ENCODE measurements around the gene CHN1.

CHN1 gene

DNA sequence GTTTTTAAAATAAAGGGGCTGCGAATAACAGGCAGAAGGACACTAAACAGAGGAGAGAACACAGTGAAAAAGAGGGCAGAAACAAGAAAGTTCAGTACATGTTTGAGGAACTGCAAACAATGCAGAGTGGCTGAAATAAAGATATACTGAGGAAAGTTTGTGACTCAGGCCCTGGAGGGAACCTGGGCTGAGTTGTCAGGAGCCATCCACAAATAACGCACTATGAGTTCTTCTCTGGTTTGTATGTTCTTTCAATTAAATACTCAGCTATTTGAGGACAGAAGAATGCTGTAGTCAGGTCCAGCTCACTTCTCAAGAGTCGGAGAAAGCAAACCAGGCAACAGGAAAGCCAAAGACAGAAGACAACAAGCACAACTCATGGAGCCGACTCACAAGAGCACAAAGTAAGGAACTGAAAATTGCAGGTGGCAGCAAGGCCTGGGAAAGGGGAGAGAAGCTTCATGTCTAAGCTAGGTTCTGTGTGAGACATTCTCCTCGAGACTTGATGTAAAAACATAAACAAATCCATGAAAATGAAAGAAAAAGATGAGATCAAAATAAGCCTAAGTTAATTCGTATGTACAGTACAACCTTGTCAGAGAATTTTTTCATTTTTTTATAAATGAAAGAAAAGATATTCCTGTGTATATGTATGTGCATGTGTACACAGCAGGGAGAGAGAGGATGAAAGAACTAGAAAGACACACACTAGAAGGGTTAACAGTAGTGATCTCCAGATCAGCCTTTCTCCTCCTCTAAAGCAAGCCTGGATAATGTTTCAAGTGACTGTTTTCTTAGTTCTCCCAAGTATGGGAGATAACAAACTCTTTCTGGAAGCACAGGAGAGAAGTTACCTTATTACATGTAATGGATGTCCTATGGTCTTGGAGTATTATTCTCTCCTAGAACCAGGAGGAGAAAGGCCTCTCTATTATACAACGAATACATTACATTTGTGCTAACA, 41.5 kb downstream of the CHN1 start:
- no peak for DNase-seq (ENCODE audit: extremely low spot score)
- ChIA-PET POLR2A (no interaction called here), CTCF (no interaction called here)
- no peak for TF ChIP-seq SP1 (IDR thresholded peaks at IDR 0.05)
- TF ChIP-seq ELF4 (IDR thresholded peaks at IDR 0.05), result no peak
- TF ChIP-seq FOXK2 (IDR thresholded peaks at IDR 0.05), result no peak
- no peak for TF ChIP-seq ARNT (IDR thresholded peaks at IDR 0.05)
- TF ChIP-seq TARDBP (IDR thresholded peaks at IDR 0.05), result no peak
- no peak for TF ChIP-seq ZNF384 (IDR thresholded peaks at IDR 0.05)
- TF ChIP-seq L3MBTL2 (conservative IDR thresholded peaks at IDR 0.05), result no peak
- TF ChIP-seq PKNOX1 (IDR thresholded peaks at IDR 0.05), result no peak

DNA sequence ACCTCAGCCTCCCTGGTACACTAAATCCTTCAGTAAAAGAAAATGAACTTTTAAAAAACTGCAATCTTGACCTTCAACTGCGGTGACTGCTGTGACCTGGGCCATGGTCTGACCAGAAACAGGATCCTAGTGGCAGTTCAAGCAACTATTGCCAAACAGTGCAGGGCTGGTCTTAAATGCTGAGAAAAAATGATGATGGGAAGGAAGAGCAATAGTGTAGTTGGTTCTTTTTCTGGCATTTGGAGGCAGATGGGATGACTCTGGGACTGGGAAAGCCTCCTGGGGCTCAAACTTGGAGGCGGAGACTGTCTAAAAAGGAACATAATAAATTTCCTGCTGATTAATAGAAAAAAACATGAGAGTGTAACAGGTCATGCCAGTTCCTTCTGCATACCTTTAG, 45.4 kb downstream of the CHN1 start:
- no peak for TF ChIP-seq HDGF (IDR thresholded peaks at IDR 0.05; ENCODE audit: borderline replicate concordance)
- no peak for TF ChIP-seq FOXK2 (IDR thresholded peaks at IDR 0.05)
- no peak for TF ChIP-seq ELF4 (IDR thresholded peaks at IDR 0.05)
- no peak for TF ChIP-seq FOXA1 (IDR thresholded peaks at IDR 0.05)
- TF ChIP-seq CTBP1 (IDR thresholded peaks at IDR 0.05; ENCODE audit: borderline replicate concordance), result no peak
- ChIA-PET CTCF (no interaction called here), POLR2A (no interaction called here)
- no peak for DNase-seq (ENCODE audit: extremely low spot score)

- ChIA-PET POLR2A (no interaction called here), CTCF (no interaction called here)
- TF ChIP-seq LEF1 (IDR thresholded peaks at IDR 0.05; ENCODE audit: borderline replicate concordance) (no peak), BHLHE40 (IDR thresholded peaks at IDR 0.05; ENCODE audit: borderline replicate concordance) (no peak), PKNOX1 (IDR thresholded peaks at IDR 0.05) (no peak), TARDBP (IDR thresholded peaks at IDR 0.05) (no peak), NFRKB (IDR thresholded peaks at IDR 0.05) (no peak), FOXM1 (IDR thresholded peaks at IDR 0.05; ENCODE audit: borderline replicate concordance) (no peak), FOXA1 (IDR thresholded peaks at IDR 0.05) (no peak), ARNT (IDR thresholded peaks at IDR 0.05) (no peak), ELF4 (IDR thresholded peaks at IDR 0.05) (no peak), CTBP1 (IDR thresholded peaks at IDR 0.05; ENCODE audit: borderline replicate concordance) (no peak), HDGF (IDR thresholded peaks at IDR 0.05; ENCODE audit: borderline replicate concordance) (no peak)
- no peak for DNase-seq (ENCODE audit: extremely low spot score)
Measured at GRCh38 chr2:174957050-174957449, 48.1 kb downstream of the CHN1 start.

DNA sequence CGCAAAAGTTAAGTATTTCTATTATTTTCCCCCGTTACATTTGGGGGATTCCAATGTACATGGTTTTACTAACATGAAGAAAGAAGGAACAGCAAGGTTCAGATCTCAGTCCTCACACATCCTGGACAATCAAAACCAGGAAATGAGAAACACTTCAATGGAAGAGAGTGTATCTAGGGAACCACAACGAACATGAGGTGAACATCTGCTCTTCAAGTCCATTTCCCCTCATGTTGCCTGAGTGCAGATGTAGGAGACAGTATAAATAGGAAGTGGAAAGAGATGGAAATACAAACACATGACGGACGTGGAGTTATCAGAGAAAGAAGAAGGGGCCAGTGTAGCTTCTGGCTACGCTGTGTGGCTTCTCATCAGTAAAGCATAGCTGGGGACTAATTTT, 52.6 kb downstream of the CHN1 start:
- ChIA-PET POLR2A (no interaction called here), CTCF (no interaction called here)
- TF ChIP-seq L3MBTL2 (conservative IDR thresholded peaks at IDR 0.05), result no peak
- TF ChIP-seq PKNOX1 (IDR thresholded peaks at IDR 0.05), result no peak
- TF ChIP-seq FOXK2 (IDR thresholded peaks at IDR 0.05), result no peak
- no peak for TF ChIP-seq SUZ12 (IDR thresholded peaks at IDR 0.05)
- TF ChIP-seq ARNT (IDR thresholded peaks at IDR 0.05), result no peak
- no peak for TF ChIP-seq ELF4 (IDR thresholded peaks at IDR 0.05)
- no peak for DNase-seq (ENCODE audit: extremely low spot score)

- no peak for DNase-seq (ENCODE audit: extremely low spot score)
- TF ChIP-seq TARDBP (IDR thresholded peaks at IDR 0.05) (no peak), FOXK2 (IDR thresholded peaks at IDR 0.05) (no peak), PKNOX1 (IDR thresholded peaks at IDR 0.05) (no peak), ELF4 (IDR thresholded peaks at IDR 0.05) (no peak), ZNF384 (IDR thresholded peaks at IDR 0.05) (no peak), FOXA1 (IDR thresholded peaks at IDR 0.05) (no peak), HDGF (IDR thresholded peaks at IDR 0.05; ENCODE audit: borderline replicate concordance) (no peak), L3MBTL2 (conservative IDR thresholded peaks at IDR 0.05) (no peak), SUZ12 (IDR thresholded peaks at IDR 0.05) (no peak), CTBP1 (IDR thresholded peaks at IDR 0.05; ENCODE audit: borderline replicate concordance) (no peak), BHLHE40 (IDR thresholded peaks at IDR 0.05; ENCODE audit: borderline replicate concordance) (no peak), LEF1 (IDR thresholded peaks at IDR 0.05; ENCODE audit: borderline replicate concordance) (no peak), ARNT (IDR thresholded peaks at IDR 0.05) (no peak), NFRKB (IDR thresholded peaks at IDR 0.05) (no peak)
- ChIA-PET CTCF (no interaction called here), POLR2A (no interaction called here)
Measured at GRCh38 chr2:174951745-174952144, 53.4 kb downstream of the CHN1 start.

GRCh38 chr2:174949988-174950687, 55.0 kb downstream of the CHN1 start:
- POLR2A ChIA-PET, result no interaction called here
- CTCF ChIA-PET, result no interaction called here
- no peak for TF ChIP-seq BHLHE40 (IDR thresholded peaks at IDR 0.05; ENCODE audit: borderline replicate concordance)
- TF ChIP-seq NFRKB (IDR thresholded peaks at IDR 0.05), result no peak
- no peak for TF ChIP-seq HDGF (IDR thresholded peaks at IDR 0.05; ENCODE audit: borderline replicate concordance)
- no peak for TF ChIP-seq SUZ12 (IDR thresholded peaks at IDR 0.05)
- TF ChIP-seq PKNOX1 (IDR thresholded peaks at IDR 0.05), result no peak
- TF ChIP-seq CTBP1 (IDR thresholded peaks at IDR 0.05; ENCODE audit: borderline replicate concordance), result no peak
- no peak for TF ChIP-seq SP1 (IDR thresholded peaks at IDR 0.05)
- TF ChIP-seq L3MBTL2 (conservative IDR thresholded peaks at IDR 0.05), result no peak
- DNase-seq (ENCODE audit: extremely low spot score), result no peak
